Fibroblast of lung (primary cell): ENCODE data around the gene CXCL8.

Source experiments
- CTCF ChIP-seq, 2 donors: IDR thresholded peaks in 1 of 2; conservative IDR thresholded peaks in 1 of 2; 1 replicate in 1 of 2; 2 replicates in 1 of 2; pipeline ENCODE4 v1.5.1; 2011 to 2012; ENCODE audit warnings: low read length in 2 of 2, control low read depth in 1 of 2, inconsistent platforms in 1 of 2, low read depth in 1 of 2, mild to moderate bottlenecking in 1 of 2
- EZH2 ChIP-seq: IDR thresholded peaks from 2 replicates; pipeline ENCODE4 v1.5.1; 2012; ENCODE audit warnings: low read length, control low read depth, mild to moderate bottlenecking; ENCODE audit errors: missing control alignments

- TF ChIP-seq CTCF (conservative IDR thresholded peaks at IDR 0.05 in 1 of 2, IDR thresholded peaks at IDR 0.05 in 1 of 2; ENCODE audit: low read depth in 1 of 2, low read length in 2 of 2), result no peak
- no peak for TF ChIP-seq EZH2
Measured at GRCh38 chr4:73711989-73712388, 28.4 kb upstream of the CXCL8 start.
